ENCODE data around the gene CEP170.

The CEP170 gene

DNA sequence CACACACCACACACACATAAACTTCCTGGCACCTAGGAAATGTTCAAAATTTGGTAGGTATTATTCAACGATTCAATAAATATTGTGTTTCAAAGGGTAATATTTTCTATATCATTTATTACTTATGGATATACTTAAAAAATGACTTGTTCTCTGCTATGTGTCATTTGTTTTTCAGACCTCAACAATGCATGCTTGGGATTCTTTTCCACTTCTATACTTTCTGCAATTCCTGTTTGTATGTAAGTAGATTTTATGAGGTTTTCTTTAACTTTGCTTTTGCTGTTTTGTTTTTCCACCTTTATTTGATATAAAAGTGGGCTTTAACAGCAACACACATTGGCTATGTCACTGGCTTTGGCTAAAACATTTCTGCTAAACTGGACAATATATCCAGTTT lies 3.5 kb downstream of the CEP170 start:
- no peak overlapping the region for H3K27ac ChIP-seq
- TF ChIP-seq ZFX (IDR thresholded peaks at IDR 0.05; ENCODE audit: borderline replicate concordance), result no peak
- TF ChIP-seq, protein P1, sequence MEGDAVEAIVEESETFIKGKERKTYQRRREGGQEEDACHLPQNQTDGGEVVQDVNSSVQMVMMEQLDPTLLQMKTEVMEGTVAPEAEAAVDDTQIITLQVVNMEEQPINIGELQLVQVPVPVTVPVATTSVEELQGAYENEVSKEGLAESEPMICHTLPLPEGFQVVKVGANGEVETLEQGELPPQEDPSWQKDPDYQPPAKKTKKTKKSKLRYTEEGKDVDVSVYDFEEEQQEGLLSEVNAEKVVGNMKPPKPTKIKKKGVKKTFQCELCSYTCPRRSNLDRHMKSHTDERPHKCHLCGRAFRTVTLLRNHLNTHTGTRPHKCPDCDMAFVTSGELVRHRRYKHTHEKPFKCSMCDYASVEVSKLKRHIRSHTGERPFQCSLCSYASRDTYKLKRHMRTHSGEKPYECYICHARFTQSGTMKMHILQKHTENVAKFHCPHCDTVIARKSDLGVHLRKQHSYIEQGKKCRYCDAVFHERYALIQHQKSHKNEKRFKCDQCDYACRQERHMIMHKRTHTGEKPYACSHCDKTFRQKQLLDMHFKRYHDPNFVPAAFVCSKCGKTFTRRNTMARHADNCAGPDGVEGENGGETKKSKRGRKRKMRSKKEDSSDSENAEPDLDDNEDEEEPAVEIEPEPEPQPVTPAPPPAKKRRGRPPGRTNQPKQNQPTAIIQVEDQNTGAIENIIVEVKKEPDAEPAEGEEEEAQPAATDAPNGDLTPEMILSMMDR (IDR thresholded peaks at IDR 0.05), result no peak

DNA sequence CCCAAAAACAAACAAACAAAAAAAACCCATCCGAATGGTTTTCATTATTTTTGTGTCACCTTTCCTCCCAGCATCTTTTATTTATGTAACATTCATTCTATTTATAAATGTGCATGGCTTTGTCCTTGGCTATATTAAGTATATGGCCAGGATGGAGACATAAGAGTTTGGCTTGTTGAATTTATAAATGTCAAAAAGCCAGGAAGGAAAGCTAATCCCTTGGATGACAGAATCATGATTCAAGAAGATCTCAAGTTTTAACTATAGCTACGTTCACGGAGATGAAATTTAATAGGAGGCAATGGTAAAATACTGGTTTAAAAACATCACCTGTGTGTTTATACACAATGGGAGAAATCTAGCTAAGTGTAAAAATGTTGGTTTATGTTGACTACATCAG lies 5.0 kb downstream of the CEP170 start:
- TF ChIP-seq, protein P1 (IDR thresholded peaks at IDR 0.05), result no peak
- TF ChIP-seq ZFX (IDR thresholded peaks at IDR 0.05; ENCODE audit: borderline replicate concordance), result no peak
- H3K27ac ChIP-seq, result no peak overlapping the region

DNA sequence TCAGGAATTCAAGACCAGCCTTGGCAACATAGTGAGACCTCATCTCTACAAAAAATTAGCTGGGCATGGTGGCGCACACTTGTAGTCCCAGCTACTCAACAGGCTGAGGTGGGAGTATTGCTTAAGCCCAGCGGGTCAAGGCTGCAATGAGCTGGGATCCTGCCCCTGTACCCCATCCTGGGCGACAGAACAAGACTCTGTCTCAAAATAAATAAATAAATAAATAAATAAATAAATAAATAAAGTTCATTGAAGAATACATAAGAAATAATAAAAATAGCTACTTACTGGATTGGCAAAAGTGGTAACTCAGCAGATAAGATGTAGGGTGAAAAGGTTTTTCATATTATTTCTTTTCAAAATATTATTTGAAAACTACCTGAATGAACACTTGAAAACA lies 5.9 kb downstream of the CEP170 start:
- no peak for TF ChIP-seq ZFX (IDR thresholded peaks at IDR 0.05; ENCODE audit: borderline replicate concordance)
- TF ChIP-seq, protein P1 (IDR thresholded peaks at IDR 0.05), result no peak
- no peak overlapping the region for H3K27ac ChIP-seq

DNA sequence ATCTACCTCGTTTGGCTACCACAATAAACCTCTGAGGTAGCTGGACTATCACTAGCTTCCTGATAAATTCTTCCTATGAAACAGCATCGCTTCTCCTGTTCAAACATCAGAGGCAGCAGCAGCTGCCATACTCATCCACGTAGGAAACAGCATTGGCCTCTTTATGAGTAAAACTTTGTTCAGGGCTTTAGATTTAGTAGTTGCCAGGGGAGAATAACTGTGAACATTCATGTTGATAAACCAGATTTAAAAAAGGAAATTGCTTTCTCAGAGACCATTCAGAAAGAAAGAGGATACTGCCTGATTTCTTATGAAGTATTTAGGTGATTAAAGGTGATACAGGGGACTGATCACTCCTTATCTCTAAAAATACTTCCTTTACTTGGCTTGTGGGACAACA lies 7.2 kb downstream of the CEP170 start:
- H3K27ac ChIP-seq, result no peak overlapping the region
- TF ChIP-seq, protein P1 (IDR thresholded peaks at IDR 0.05), result no peak
- no peak for TF ChIP-seq ZFX (IDR thresholded peaks at IDR 0.05; ENCODE audit: borderline replicate concordance)

DNA sequence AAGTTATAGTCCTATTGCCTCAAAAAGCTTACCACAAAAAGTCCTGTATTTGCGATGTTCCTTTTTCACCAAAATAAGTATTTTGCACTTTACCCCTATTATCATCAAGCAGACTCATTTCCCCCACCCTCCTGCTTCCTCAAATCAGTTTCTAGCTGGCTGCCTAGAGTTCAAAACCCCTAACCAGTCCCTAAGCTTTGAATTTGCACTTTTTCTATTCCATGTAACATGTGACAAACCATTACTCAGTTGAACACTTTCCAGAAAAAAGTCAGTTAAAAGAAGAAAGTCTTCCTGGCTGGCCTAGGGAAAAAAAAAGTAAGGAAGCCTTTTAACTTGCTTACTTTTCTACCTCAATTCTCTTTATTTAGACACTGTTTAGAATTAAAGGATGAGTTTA lies 8.2 kb downstream of the CEP170 start:
- no peak for TF ChIP-seq ZFX (IDR thresholded peaks at IDR 0.05; ENCODE audit: borderline replicate concordance)
- TF ChIP-seq, protein P1 (IDR thresholded peaks at IDR 0.05), result no peak
- no peak overlapping the region for H3K27ac ChIP-seq

DNA sequence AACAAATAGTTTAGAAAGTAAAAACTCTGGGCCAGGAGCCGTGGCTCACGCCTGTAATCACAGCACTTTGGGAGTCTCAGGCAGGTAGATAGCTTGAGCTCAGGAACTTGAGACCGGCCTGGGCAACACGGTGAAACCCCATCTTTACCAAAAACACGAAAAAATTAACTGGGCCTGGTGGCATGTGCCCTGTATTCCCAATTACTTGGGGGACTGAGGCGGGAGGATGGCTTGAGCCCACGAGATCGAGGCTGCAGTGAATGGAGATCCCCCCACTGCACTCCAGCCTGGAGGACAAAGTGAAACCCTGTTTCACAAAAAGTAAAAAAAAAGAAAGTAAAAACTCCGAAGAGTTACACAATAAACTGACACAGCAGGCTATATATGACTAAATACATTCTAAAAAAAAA lies 10.6 kb downstream of the CEP170 start:
- no peak for TF ChIP-seq ZFX (IDR thresholded peaks at IDR 0.05; ENCODE audit: borderline replicate concordance)
- TF ChIP-seq, protein P1 (IDR thresholded peaks at IDR 0.05), result no peak
- no peak overlapping the region for H3K27ac ChIP-seq

DNA sequence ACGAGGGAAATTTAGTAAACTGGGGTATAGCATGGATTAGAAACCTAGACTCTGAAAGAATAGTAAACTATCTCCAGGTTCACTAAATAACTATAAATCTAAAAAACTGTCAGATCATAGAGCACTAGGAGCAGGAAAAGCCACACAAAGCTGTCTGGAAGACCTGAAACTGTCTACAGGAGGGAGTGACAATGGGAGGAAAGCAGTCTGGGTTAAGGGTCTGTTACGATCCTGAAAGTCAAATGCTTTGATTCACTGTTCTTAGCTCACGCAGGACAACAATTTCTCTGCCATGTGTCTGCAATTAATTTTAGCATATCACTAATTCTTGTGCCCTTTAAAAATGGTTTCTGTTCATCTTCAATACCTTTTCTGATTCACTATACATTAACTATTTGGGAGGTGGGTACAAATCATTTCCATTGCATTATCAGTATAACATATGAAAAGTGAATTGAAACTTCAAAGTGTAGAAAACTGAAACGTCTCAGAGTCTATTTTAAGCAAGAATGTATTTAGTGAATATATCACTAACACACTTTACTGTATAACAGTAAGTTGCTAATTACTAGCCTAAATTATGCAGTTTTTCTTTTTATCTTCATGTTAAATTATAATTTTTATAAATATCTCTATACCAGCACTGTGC lies 18.4 kb downstream of the CEP170 start:
- TF ChIP-seq, protein P1 (IDR thresholded peaks at IDR 0.05), result no peak
- no peak for TF ChIP-seq ZFX (IDR thresholded peaks at IDR 0.05; ENCODE audit: borderline replicate concordance)
- H3K27ac ChIP-seq, result no peak overlapping the region
